ENCODE data around the gene VANGL2. TPM values are rescaled to one million over a fixed set of nuclear protein-coding genes. Genes with fewer than 3 reads are reported as not detected.

VANGL2 gene
- total RNA-seq, 1 donor from 2014 or later: 17.7 TPM

DNA sequence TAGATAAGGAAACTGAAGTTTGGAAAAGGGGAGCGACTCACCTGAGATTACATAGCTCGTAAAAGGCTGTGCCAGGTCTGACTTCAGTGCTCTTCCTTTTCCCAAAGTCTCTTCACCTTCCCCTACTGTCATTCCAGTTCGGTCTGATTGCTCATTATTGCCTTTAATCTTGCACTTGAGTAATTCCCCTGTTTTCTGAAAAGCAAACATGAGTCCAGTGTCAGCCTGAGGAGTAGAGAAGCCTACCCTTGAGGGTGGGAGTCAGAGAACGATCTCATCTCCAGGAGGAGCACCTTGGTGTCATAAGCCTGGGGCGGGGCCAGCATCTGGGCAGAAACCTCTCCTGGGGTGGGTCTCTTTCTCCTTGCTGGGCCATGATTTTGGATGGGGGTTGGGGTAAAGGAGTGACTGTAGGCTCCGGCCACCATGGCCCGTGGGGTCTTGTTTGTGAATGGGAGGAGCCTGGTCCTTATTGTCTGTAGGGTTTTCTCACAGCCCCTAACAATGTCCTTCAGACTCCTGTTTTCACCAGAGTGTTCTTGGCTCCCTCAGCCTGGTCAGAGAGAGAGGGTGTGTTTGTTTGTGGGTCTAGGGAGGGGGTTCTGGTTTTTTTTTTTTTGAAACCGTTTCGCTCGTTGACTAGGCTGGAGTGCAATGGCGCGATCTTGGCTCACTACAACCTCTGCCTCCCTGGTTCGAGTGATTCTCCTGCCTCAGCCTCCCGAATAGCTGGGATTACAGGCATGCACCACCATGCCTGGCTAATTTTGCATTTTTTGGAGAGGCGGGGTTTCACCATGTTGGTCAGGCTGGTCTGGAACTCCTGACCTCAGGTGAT is 6.0 kb downstream of the VANGL2 start:
- peak; percentile 72 for DNase-seq (ENCODE audit: extremely low spot score, unreplicated experiment)
- TF ChIP-seq CTCF (IDR thresholded peaks at IDR 0.05): no peak
- Mint-ChIP-seq H3K9me3 (ENCODE audit: unreplicated experiment) (no peaks in the 10 kb centered on the region), H3K27me3 (ENCODE audit: unreplicated experiment) (no peaks in the 10 kb centered on the region), H3K27ac (ENCODE audit: unreplicated experiment) (no peak overlapping the region), H3K36me3 (ENCODE audit: unreplicated experiment) (peaks cover 1% of the 10 kb centered on the region), H3K4me1 (ENCODE audit: unreplicated experiment) (peaks cover 15% of the 10 kb centered on the region), H3K4me3 (ENCODE audit: unreplicated experiment) (no peak overlapping the region)

GRCh38 chr1:160407839-160408801 is 7.8 kb downstream of the VANGL2 start:
- DNase-seq (ENCODE audit: extremely low spot score, unreplicated experiment): no peak
- H3K27ac Mint-ChIP-seq (ENCODE audit: unreplicated experiment): no peak overlapping the region
- no peak overlapping the region for H3K4me3 Mint-ChIP-seq (ENCODE audit: unreplicated experiment)
- no peak for TF ChIP-seq CTCF (IDR thresholded peaks at IDR 0.05)
- peaks cover 10% of the 10 kb centered on the region for H3K4me1 Mint-ChIP-seq (ENCODE audit: unreplicated experiment)
- H3K36me3 Mint-ChIP-seq (ENCODE audit: unreplicated experiment): peaks cover 1% of the 10 kb centered on the region
- no peaks in the 10 kb centered on the region for H3K27me3 Mint-ChIP-seq (ENCODE audit: unreplicated experiment)
- H3K9me3 Mint-ChIP-seq (ENCODE audit: unreplicated experiment): no peaks in the 10 kb centered on the region

GRCh38 chr1:160408864-160409263 is 8.5 kb downstream of the VANGL2 start:
- DNase-seq (ENCODE audit: extremely low spot score, unreplicated experiment): peak; percentile 60
- TF ChIP-seq CTCF (IDR thresholded peaks at IDR 0.05): no peak
- Mint-ChIP-seq H3K27ac (ENCODE audit: unreplicated experiment) (no peak overlapping the region), H3K4me3 (ENCODE audit: unreplicated experiment) (no peak overlapping the region), H3K27me3 (ENCODE audit: unreplicated experiment) (no peaks in the 10 kb centered on the region), H3K4me1 (ENCODE audit: unreplicated experiment) (peaks cover 10% of the 10 kb centered on the region), H3K36me3 (ENCODE audit: unreplicated experiment) (peaks cover 1% of the 10 kb centered on the region), H3K9me3 (ENCODE audit: unreplicated experiment) (no peaks in the 10 kb centered on the region)

GRCh38 chr1:160409486-160409885 is 9.1 kb downstream of the VANGL2 start:
- no peaks in the 10 kb centered on the region for H3K9me3 Mint-ChIP-seq (ENCODE audit: unreplicated experiment)
- TF ChIP-seq CTCF (IDR thresholded peaks at IDR 0.05): no peak

More at GRCh38 chr1:160409486-160409885, 9.1 kb downstream of the VANGL2 start:
- DNase-seq (ENCODE audit: extremely low spot score, unreplicated experiment): peak; percentile 68
- Mint-ChIP-seq H3K27me3 (ENCODE audit: unreplicated experiment) (no peaks in the 10 kb centered on the region), H3K4me3 (ENCODE audit: unreplicated experiment) (no peak overlapping the region), H3K4me1 (ENCODE audit: unreplicated experiment) (peaks cover 10% of the 10 kb centered on the region), H3K36me3 (ENCODE audit: unreplicated experiment) (peaks cover 1% of the 10 kb centered on the region), H3K27ac (ENCODE audit: unreplicated experiment) (no peak overlapping the region)

Data from osteocyte (in vitro differentiated cells).